HuH-7 (cell line): ENCODE results near the gene SAMD11.

Source experiments
- DNase-seq: peaks from one replicate; pipeline ENCODE4 v3.0.0; 2011; ENCODE audit warnings: low spot score

Gene SAMD11

GRCh38 chr1:905071-905749, 18.5 kb upstream of the SAMD11 start:
- peak; percentile 17 for DNase-seq

- peak; percentile 9 for DNase-seq
Measured at GRCh38 chr1:905811-906599, 17.7 kb upstream of the SAMD11 start.

GRCh38 chr1:906600-907420, 16.9 kb upstream of the SAMD11 start:
- DNase-seq, result peak; percentile 9

GRCh38 chr1:907611-908451, 15.9 kb upstream of the SAMD11 start:
- DNase-seq, result peak; percentile 12

GRCh38 chr1:908661-909060, 15.1 kb upstream of the SAMD11 start:
- no peak for DNase-seq

- no peak for DNase-seq
Measured at GRCh38 chr1:909861-910310, 13.8 kb upstream of the SAMD11 start.

GRCh38 chr1:910311-910880, 13.3 kb upstream of the SAMD11 start:
- DNase-seq, result peak; percentile 4

GRCh38 chr1:910881-911721, 12.6 kb upstream of the SAMD11 start:
- DNase-seq, result peak; percentile 4

- no peak for DNase-seq
Measured at GRCh38 chr1:911875-912739, 11.6 kb upstream of the SAMD11 start.

- peak; percentile 80 for DNase-seq
Measured at GRCh38 chr1:912740-913301, 10.9 kb upstream of the SAMD11 start.

GRCh38 chr1:913491-914130, 10.1 kb upstream of the SAMD11 start:
- DNase-seq, result no peak

- DNase-seq, result no peak
Measured at GRCh38 chr1:914131-914890, 9.4 kb upstream of the SAMD11 start.

GRCh38 chr1:914891-915280, 8.8 kb upstream of the SAMD11 start:
- no peak for DNase-seq

GRCh38 chr1:915295-916172, 8.2 kb upstream of the SAMD11 start:
- DNase-seq, result no peak

- DNase-seq, result no peak
Measured at GRCh38 chr1:916173-917075, 7.3 kb upstream of the SAMD11 start.

GRCh38 chr1:917076-917459, 6.7 kb upstream of the SAMD11 start:
- DNase-seq, result no peak
